ACC112 (cell line): Measurements from ENCODE around the gene AKT1.
"Not testable (repeated sequence)": the region's sequence is repeated elsewhere in the genome, so short reads cannot be mapped to it uniquely, and the experiment has no call there.

Experiments
- H2AFZ ChIP-seq: fragments of 200-600 bp; sonication (generic); one replicate; pipeline ENCODE4 v1.6.0; 2017; ENCODE audit warnings: antibody characterized with exemption, low read length; ENCODE audit not compliant: unreplicated experiment
- H3K27ac ChIP-seq: fragments of 200-600 bp; sonication (generic); 2 replicates; pipeline ENCODE4 v1.5.1; 2014; ENCODE audit warnings: low read depth, mild to moderate bottlenecking, antibody characterized with exemption, low read length, moderate library complexity
- H3K27me3 ChIP-seq: fragments of 200-600 bp; sonication (generic); 2 replicates; pipeline ENCODE4 v1.6.1; 2014; ENCODE audit warnings: mild to moderate bottlenecking, antibody characterized with exemption, low read length, moderate library complexity, mixed read lengths; ENCODE audit not compliant: insufficient read depth
- H3K36me3 ChIP-seq: fragments of 200-600 bp; sonication (generic); 2 replicates; pipeline ENCODE4 v1.6.1; 2016; ENCODE audit warnings: mild to moderate bottlenecking, antibody characterized with exemption, low read length, moderate library complexity, mixed read lengths; ENCODE audit not compliant: insufficient read depth
- H3K4me1 ChIP-seq: fragments of 200-600 bp; sonication (generic); one replicate; pipeline ENCODE4 v1.6.1; 2016; ENCODE audit warnings: low read length, mixed read lengths; ENCODE audit not compliant: insufficient read depth, unreplicated experiment, control insufficient read depth
- H3K4me3 ChIP-seq: fragments of 200-600 bp; sonication (generic); 2 replicates; pipeline ENCODE4 v1.5.1; 2014; ENCODE audit warnings: mild to moderate bottlenecking, low read depth, low read length
- H3K79me2 ChIP-seq: fragments of 200-600 bp; sonication (generic); one replicate; pipeline ENCODE4 v1.6.0; 2016; ENCODE audit warnings: low read length; ENCODE audit not compliant: control insufficient read depth, unreplicated experiment, insufficient read depth

The AKT1 gene

DNA sequence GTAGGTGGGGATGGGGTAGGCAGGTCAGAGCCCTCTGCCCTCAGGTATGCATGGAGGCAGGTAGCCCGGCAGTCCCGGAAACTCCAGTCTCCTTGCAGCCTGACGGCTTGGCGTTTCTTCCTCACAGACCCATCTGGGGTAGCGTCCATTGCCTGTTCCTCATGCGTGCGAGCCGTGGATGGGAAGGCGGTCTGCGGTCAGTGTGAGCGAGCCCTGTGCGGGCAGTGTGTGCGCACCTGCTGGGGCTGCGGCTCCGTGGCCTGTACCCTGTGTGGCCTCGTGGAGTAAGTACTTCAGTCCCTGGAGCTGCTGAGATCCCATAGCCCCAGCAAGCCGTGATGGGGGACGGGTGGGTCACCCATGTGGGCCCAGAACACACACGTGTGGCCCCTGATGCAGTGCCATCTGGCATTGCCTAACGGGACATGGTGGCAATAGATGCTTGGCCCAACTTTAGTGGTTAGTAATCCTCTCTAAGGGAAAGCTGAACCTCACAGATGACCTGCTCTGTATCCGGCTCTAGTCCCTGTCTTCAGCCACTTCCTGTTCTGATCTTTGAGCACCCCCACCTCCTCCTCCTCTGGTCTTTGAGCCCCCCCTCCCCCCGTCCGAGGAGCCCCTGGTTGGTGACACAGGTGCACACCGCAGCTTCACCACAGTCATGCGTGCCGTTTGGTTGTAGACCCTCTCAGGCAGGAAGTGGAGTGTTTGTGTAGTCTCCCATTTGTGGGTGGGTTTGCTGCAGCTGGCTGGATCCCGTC lies 38.9 kb downstream of the AKT1 start:
- no peaks in the 10 kb centered on the region for H3K27me3 ChIP-seq
- H3K4me3 ChIP-seq = no peak overlapping the region
- H3K79me2 ChIP-seq = peaks cover 62% of the 10 kb centered on the region
- no peak overlapping the region for H3K27ac ChIP-seq
- H3K36me3 ChIP-seq = peaks cover 9% of the 10 kb centered on the region; the same call in 1 of the 2 replicates
- H3K4me1 ChIP-seq = peaks cover 8% of the 10 kb centered on the region
- H2AFZ ChIP-seq = no peak overlapping the region

DNA sequence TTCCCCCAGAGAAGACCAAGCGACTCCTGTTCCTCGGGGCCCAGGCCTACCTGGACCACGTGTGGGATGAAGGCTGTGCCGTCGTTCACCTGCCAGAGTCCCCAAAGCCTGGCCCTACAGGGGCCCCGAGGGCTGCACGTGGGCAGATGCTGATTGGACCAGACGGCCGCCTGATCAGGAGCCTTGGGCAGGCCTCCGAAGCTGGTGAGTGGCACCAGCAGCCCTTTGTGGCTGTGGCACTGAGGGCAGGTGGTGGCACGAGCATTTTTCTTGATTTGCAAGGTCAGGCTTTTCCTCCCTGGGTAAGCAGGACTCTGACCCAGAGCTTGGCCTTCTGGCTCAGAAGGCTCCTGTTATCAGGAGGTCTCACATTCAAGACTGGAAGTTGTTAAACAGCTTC lies 39.9 kb downstream of the AKT1 start:
- H3K4me3 ChIP-seq = no peak overlapping the region; the same call in 1 of the 2 replicates
- H3K27me3 ChIP-seq = no peaks in the 10 kb centered on the region
- no peak overlapping the region for H3K27ac ChIP-seq
- peaks cover 8% of the 10 kb centered on the region for H3K4me1 ChIP-seq
- H2AFZ ChIP-seq = no peak overlapping the region
- H3K79me2 ChIP-seq = peaks cover 62% of the 10 kb centered on the region
- H3K36me3 ChIP-seq = peaks cover 6% of the 10 kb centered on the region; the same call in 1 of the 2 replicates

DNA sequence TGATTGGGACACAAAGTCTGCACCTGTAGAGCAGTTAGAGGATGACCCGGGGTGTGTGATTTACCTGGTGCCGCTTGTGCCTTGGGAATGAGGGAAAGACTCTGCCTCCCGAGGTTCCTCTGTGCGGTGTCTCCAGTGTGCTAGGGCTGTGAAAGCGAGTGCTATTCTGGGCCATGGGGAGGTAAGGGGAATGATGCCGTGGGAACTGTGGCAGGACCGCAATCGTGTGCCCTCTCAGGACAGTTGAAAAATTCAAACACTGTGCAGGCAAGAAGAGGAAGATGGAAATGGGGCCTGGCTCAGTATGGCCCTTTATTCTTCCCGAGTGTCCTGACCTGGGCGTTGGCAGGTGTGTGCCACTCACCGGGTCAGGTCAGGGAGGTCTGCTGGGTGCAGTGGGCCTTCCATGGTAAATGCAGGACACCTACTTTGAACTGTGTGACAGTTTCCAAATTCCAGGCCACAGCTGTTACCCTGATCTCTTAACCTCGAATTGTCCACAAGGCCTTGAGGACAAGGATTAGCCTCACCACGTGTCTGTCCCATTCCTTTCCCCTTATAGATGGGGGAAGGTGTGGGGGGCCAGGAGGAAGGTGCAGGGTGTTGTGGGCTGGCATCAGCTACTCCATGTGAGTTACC lies 41.2 kb downstream of the AKT1 start:
- peaks cover 4% of the 10 kb centered on the region; the same call in 1 of the 2 replicates for H3K36me3 ChIP-seq
- no peaks in the 10 kb centered on the region for H3K27me3 ChIP-seq
- H2AFZ ChIP-seq = no peak overlapping the region
- peak overlapping the region; percentile 100 for H3K4me3 ChIP-seq
- peaks cover 19% of the 10 kb centered on the region for H3K4me1 ChIP-seq
- H3K27ac ChIP-seq = no peak overlapping the region
- H3K79me2 ChIP-seq = peaks cover 57% of the 10 kb centered on the region

DNA sequence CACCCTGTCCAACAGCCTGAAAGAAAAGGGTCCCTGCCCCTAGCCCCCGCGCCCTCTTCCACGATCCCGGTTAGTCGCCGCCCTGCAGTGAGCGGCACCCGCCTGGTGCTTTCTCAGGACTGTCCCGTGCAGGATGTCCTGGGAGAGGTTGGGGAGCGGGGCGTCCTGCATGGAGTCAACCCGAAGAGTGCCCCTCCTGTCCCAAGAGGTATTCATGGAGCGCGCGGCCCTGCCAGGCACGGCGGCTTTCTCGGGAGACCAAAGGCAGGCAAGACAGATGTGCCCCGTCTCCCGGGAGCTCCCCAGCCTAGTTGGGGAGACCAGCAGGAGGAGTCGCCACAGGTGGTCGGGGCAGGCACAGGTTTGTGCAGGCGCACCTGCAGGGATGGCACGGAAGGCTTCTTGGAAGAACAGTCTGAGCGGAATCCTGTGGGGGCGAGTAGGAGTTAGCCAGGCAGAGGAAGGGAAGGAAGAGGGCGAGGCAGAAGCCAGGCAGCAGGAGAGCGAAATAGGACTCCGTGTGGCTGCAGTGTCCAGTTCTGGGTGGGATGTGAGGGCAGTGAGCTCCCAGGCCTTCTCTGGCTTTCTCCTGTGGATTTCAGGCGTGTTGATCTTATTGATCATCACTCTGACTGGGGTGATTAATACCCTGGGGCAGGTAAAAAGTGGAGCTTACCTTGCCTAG lies 41.9 kb downstream of the AKT1 start:
- H3K79me2 ChIP-seq = peaks cover 51% of the 10 kb centered on the region
- peak overlapping the region; percentile 81 for H2AFZ ChIP-seq
- no peaks in the 10 kb centered on the region; the same call in 1 of the 2 replicates for H3K36me3 ChIP-seq
- peak overlapping the region; percentile 100 for H3K4me3 ChIP-seq
- H3K27me3 ChIP-seq = no peaks in the 10 kb centered on the region
- peak overlapping the region; percentile 67; the same call in 1 of the 2 replicates for H3K27ac ChIP-seq
- peaks cover 25% of the 10 kb centered on the region for H3K4me1 ChIP-seq

DNA sequence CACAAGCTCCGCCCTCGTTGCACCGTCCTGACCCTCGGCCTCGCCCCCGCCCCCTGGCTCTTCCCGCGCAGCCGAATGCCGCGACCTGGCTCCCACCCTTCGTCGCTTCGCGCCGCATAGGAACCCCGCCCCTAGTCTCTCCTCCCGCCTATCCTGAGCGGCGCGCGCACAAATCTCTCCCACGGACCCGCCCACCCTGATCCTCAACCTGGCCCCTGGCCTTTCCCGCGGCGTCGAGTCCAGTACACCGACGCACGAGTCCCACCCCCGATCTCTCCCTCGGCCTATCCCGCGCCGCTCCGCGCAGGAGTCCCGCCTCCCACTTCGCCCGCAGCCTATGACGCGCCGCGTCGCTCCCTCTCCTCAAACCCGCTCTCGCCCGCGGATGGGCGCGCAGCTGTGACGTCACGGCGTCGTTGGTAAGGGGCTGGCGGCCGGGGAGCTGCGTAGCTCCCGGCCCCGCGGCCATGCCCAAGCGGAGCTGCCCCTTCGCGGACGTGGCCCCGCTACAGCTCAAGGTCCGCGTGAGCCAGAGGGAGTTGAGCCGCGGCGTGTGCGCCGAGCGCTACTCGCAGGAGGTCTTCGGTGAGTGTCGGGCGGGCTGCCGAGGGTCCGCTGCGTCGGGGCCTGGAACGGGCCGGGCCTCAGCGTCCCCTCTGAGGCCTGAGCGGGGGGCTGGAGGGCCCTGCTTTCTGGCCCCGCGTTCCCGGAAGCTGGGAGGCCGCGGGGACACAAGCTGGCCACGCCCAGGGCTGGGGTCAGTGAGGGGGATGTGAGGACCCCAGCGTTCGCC lies 42.6 kb downstream of the AKT1 start, which contains the start of gene SIVA1:
Gene SIVA1, plus strand, starts transcription at position 413 of the 793 bp plus-strand sequence. Its CDS starts 55 bp downstream, at position 468.
- peaks cover 25% of the 10 kb centered on the region for H3K4me1 ChIP-seq
- peak within 1 kb of the TSS; percentile 100 for H3K4me3 ChIP-seq
- peak within 1 kb of the TSS; percentile 79 for H3K27ac ChIP-seq
- no peaks in the 10 kb centered on the region; the same call in 1 of the 2 replicates for H3K36me3 ChIP-seq
- H3K27me3 ChIP-seq = no peaks in the 10 kb centered on the region
- peak within 1 kb of the TSS; percentile 88 for H2AFZ ChIP-seq
- H3K79me2 ChIP-seq = peaks cover 48% of the 10 kb centered on the region

DNA sequence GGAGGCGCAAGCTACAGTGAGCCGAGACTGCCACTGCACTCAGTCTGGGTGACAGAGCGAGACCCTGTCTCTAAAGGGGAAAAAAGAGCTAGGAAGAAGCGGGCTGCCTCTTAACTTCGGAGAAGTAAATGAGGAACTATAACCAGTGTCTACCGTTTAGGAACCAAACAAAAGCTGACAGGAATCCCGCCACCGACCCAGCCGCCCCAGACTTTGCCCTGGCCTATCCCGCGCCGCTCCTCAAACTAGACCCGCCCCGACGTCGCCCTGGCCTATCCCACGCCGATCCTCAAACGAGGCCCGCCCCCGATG lies 43.2 kb downstream of the AKT1 start:
- peak overlapping the region; percentile 79 for H3K27ac ChIP-seq
- H3K79me2 ChIP-seq = peaks cover 44% of the 10 kb centered on the region
- peaks cover 25% of the 10 kb centered on the region for H3K4me1 ChIP-seq
- H3K36me3 ChIP-seq = no peaks in the 10 kb centered on the region; the same call in 1 of the 2 replicates
- peak overlapping the region; percentile 100 for H3K4me3 ChIP-seq
- H3K27me3 ChIP-seq = no peaks in the 10 kb centered on the region
- H2AFZ ChIP-seq = peak overlapping the region; percentile 88

DNA sequence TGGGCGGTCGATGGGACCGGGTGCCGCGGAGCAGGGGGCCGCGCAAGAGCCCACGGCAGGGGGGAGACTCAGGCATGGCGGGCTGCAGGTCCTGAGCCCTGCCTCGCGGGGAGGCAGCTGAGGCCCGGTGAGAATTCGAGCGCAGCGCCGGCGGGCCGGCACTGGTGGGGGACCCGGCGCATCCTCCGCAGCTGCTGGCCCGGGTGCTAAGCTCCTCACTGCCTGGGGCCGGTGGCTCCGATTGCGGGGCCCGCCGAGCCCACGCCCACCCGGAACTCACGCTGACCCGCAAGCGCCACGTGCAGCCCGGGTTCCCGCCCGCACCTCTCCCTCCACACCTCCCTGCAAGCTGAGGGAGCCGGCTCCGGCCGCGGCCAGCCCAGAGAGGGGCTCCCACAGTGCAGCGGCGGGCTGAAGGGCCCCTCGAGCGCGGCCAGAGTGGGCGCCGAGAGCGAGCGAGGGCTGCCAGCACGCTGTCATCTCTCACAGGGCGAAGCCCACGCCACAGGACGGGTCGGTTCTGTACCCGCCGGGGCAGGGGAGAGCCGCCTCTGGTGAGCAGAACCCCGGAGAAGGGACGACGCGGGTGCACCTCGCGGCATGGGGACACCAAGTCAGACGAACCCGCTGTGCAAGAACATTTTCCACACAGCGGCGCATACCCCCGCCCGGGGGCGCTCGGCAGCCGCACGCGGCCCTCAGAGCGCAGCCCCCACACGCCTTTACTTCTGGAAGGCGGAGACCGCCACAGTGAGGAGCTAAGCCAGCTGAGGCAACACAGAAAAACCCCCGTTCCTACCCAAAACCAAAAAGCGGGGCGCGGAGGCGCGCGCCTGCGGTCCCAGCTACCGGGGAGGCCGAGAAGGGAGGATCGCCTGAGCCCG lies 43.8 kb downstream of the AKT1 start:
- peak overlapping the region; percentile 100 for H3K4me3 ChIP-seq
- no peaks in the 10 kb centered on the region; the same call in 1 of the 2 replicates for H3K36me3 ChIP-seq
- H3K79me2 ChIP-seq = peaks cover 38% of the 10 kb centered on the region
- peak overlapping the region; percentile 79 for H3K27ac ChIP-seq
- H2AFZ ChIP-seq = peak overlapping the region; percentile 88
- no peaks in the 10 kb centered on the region for H3K27me3 ChIP-seq
- H3K4me1 ChIP-seq = peaks cover 29% of the 10 kb centered on the region

DNA sequence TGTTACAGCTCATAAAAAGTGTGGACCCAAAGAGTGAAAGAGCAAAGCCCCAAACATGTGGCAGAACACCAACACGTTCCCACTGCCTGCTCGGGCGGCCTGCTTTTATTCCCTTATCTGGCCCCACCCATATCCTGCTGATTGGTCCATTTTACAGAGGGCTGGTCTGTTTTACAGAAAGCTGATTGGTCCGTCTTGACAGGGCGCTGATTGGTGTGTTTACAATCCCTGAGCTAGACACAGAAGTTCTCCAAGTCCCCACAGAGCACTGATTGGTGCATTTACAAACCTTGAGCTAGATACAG lies 44.8 kb downstream of the AKT1 start:
- H3K36me3 ChIP-seq, H3K4me3 ChIP-seq, H3K27ac ChIP-seq, H2AFZ ChIP-seq, H3K27me3 ChIP-seq: not testable (repeated sequence)
- Histone ChIP-seq H3K4me1 (peaks cover 33% of the 10 kb centered on the region), H3K79me2 (peaks cover 28% of the 10 kb centered on the region)

DNA sequence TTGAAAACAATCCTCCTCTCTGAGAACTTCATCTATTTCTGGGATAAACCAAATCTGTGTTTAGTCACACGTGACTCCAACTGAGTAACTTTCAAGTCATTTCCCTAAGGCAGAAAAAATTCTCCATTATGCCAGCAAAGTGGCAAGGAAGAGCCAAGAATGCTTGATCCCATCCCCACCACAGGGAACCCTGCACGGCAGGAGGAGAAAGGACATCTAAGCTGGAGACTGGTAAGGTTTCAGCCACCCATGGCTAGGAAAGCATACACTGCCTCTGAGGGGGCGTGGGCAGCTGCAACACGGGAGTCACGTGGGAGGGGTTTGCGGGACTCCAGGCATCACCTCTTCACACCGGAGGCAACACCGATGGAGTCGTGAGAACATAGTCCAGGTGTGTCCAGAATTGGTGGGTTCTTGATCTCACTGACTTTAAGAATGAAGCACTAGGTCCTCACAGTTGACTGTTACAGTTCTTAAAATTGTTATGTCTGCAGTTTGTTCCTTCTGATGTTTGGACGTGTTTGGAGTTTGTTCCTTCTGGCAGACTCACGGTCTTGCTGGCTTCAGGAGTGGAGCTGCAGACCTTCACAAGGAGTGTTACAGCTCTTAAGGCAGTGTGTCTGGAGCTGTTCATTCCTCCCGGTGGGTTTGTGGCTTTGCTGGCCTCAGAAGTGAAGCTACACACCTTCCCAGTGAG lies 45.3 kb downstream of the AKT1 start:
- Histone ChIP-seq H3K79me2 (peaks cover 23% of the 10 kb centered on the region), H2AFZ (no peak overlapping the region), H3K4me1 (peaks cover 33% of the 10 kb centered on the region), H3K36me3 (no peaks in the 10 kb centered on the region), H3K4me3 (no peak overlapping the region), H3K27ac (no peak overlapping the region), H3K27me3 (no peaks in the 10 kb centered on the region)
